Liver (tissue), 9 donors: ENCODE results near the gene CLDN3. TPM values are rescaled to one million over a fixed set of nuclear protein-coding genes. Genes with fewer than 3 reads are reported as not detected.

Source experiments
- DNase-seq: peaks from one replicate; pipeline ENCODE4 v3.0.0-alpha.2; 2017; ENCODE audit warnings: low spot score
- H3K27ac ChIP-seq, 2 donors: one replicate each; pipeline ENCODE4 v1.7.0; 2013; ENCODE audit warnings: inconsistent platforms in 2 of 2, low read length in 2 of 2, control low read depth in 1 of 2, low read depth in 1 of 2, mild to moderate bottlenecking in 1 of 2
- H3K27me3 ChIP-seq, 4 donors: one replicate each; pipeline versions ENCODE4 v1.6.1 to v1.7.0; 2013; ENCODE audit warnings: low read length in 3 of 4, inconsistent platforms in 1 of 4, mild to moderate bottlenecking in 1 of 4, moderate library complexity in 1 of 4; ENCODE audit not compliant: control insufficient read depth in 4 of 4, insufficient read depth in 4 of 4
- H3K36me3 ChIP-seq, 4 donors: one replicate each; pipeline versions ENCODE4 v1.6.1 to v1.7.0; 2013; ENCODE audit warnings: low read length in 3 of 4, mild to moderate bottlenecking in 3 of 4, low read depth in 1 of 4, moderate library complexity in 1 of 4; ENCODE audit not compliant: control insufficient read depth in 4 of 4, insufficient read depth in 3 of 4
- H3K4me1 ChIP-seq, 4 donors: one replicate each; pipeline versions ENCODE4 v1.6.1 to v1.7.0; 2013; ENCODE audit warnings: low read length in 3 of 4, mild to moderate bottlenecking in 3 of 4, moderate library complexity in 1 of 4; ENCODE audit not compliant: control insufficient read depth in 4 of 4, insufficient read depth in 4 of 4
- H3K4me3 ChIP-seq, 3 donors: one replicate each; pipeline versions ENCODE4 v1.6.1 to v1.7.0; 2013; ENCODE audit warnings: low read length in 3 of 3, control low read depth in 1 of 3, low read depth in 1 of 3, mild to moderate bottlenecking in 1 of 3
- H3K9ac ChIP-seq, 2 donors: one replicate each; pipeline ENCODE4 v1.7.0; 2013; ENCODE audit warnings: low read length in 2 of 2, mild to moderate bottlenecking in 2 of 2, moderate library complexity in 2 of 2, control low read depth in 1 of 2, low read depth in 1 of 2
- H3K9me3 ChIP-seq, 4 donors: one replicate each; pipeline versions ENCODE4 v1.6.1 to v1.7.0; 2013; ENCODE audit warnings: low read length in 3 of 4; ENCODE audit not compliant: control insufficient read depth in 4 of 4
- CTCF ChIP-seq: fragments of 150-350 bp; IDR thresholded peaks from 2 replicates; pipeline ENCODE4 v1.5.1; 2017; ENCODE audit warnings: improper control_type of control experiment, low read depth, low read length; ENCODE audit not compliant: missing input control
- EGR1 ChIP-seq, 2 donors: IDR thresholded peaks; 2 replicates each; pipeline ENCODE4 v1.6.1; 2016 to 2018; ENCODE audit warnings: antibody characterized with exemption in 2 of 2, low read depth in 2 of 2
- FOXA1 ChIP-seq: IDR thresholded peaks from 2 replicates; pipeline ENCODE4 v1.6.1; 2016; ENCODE audit warnings: antibody characterized with exemption
- FOXA2 ChIP-seq: IDR thresholded peaks from 2 replicates; pipeline ENCODE4 v1.6.1; 2016; ENCODE audit warnings: antibody characterized with exemption
- GABPA ChIP-seq, 2 donors: IDR thresholded peaks in 1 of 2; conservative IDR thresholded peaks in 1 of 2; 2 replicates each; pipeline ENCODE4 v1.6.1; 2016; ENCODE audit warnings: antibody characterized with exemption in 2 of 2, mild to moderate bottlenecking in 1 of 2, moderate library complexity in 1 of 2
- HNF4A ChIP-seq, 2 donors: conservative IDR thresholded peaks; 2 replicates each; pipeline ENCODE4 v1.6.1; 2016; ENCODE audit warnings: antibody characterized with exemption in 2 of 2, mild to moderate bottlenecking in 2 of 2
- HNF4G ChIP-seq: IDR thresholded peaks from 2 replicates; pipeline ENCODE4 v1.6.1; 2016; ENCODE audit warnings: antibody characterized with exemption
- JUND ChIP-seq, 2 donors: IDR thresholded peaks; 2 replicates each; pipeline ENCODE4 v1.6.1; 2016; ENCODE audit warnings: antibody characterized with exemption in 2 of 2
- MAX ChIP-seq: IDR thresholded peaks from 2 replicates; pipeline ENCODE4 v1.6.1; 2016; ENCODE audit warnings: antibody characterized with exemption
- NR2F2 ChIP-seq: IDR thresholded peaks from 2 replicates; pipeline ENCODE4 v1.6.1; 2016; ENCODE audit warnings: antibody characterized with exemption
- RXRA ChIP-seq, 2 donors: IDR thresholded peaks; 2 replicates each; pipeline ENCODE4 v1.6.1; 2017 to 2018; ENCODE audit warnings: antibody characterized with exemption in 2 of 2, mild to moderate bottlenecking in 1 of 2
- SP1 ChIP-seq: IDR thresholded peaks from 2 replicates; pipeline ENCODE4 v1.6.1; 2018; ENCODE audit warnings: antibody characterized with exemption, mild to moderate bottlenecking
- TAF1 ChIP-seq: conservative IDR thresholded peaks from 2 replicates; pipeline ENCODE4 v1.6.1; 2016; ENCODE audit warnings: antibody characterized with exemption, mild to moderate bottlenecking
- YY1 ChIP-seq: IDR thresholded peaks from 2 replicates; pipeline ENCODE4 v1.6.1; 2016; ENCODE audit warnings: antibody characterized with exemption, mild to moderate bottlenecking
- ZBTB33 ChIP-seq: IDR thresholded peaks from 2 replicates; pipeline ENCODE4 v1.6.1; 2016; ENCODE audit warnings: antibody characterized with exemption
- WGBS: extraction: QIAGEN DNeasy Blood & Tissue Kit; methylation state at CpG from one replicate; pipeline ENCODE4 v1.1.7; 2013; 5-methylcytosine and 5-hydroxymethylcytosine counted together
- polyA plus RNA-seq, 2 donors: library from polyadenylated mRNA; stranded (reverse) in 1 of 2; unstranded in 1 of 2; fragments of 200-250 nt in 1 of 2; fragments of >200 nt in 1 of 2; fragmentation: Nextera tagmentation in 1 of 2; extraction: Ambion mirVana in 1 of 2; gene quantifications; one replicate each; pipeline versions ENCODE4 v1.2.1 to v1.2.3, GENCODE V29; 2013 to 2015
- total RNA-seq, 2 donors: library from RNA; depleted of rRNA; stranded (reverse); fragments of >200 nt; gene quantifications; one replicate each; pipeline ENCODE4 v1.2.3, GENCODE V29; 2014
- donor health status: healthy.
- donor health status: healthy.
- donor health status: healthy.
- donor health status: healthy.
- donor health status: healthy.

The CLDN3 gene
- total and polyA plus RNA-seq, 4 donors: 3.6 to 43.0 (median 22.9) TPM

GRCh38 chr7:73758581-73759138 lies 11.4 kb downstream of the CLDN3 start:
- no peaks in the 10 kb centered on the region for H3K36me3 ChIP-seq
- no peaks in the 10 kb centered on the region for H3K27me3 ChIP-seq
- no peak overlapping the region for H3K27ac ChIP-seq
- H3K9ac ChIP-seq: no peak overlapping the region
- no peaks in the 10 kb centered on the region for H3K9me3 ChIP-seq
- no peaks in the 10 kb centered on the region for H3K4me1 ChIP-seq
- no peak overlapping the region for H3K4me3 ChIP-seq
- no peak for DNase-seq
- 74% methylated on average over 7 of the region's 7 CpGs for WGBS
- TF ChIP-seq SP1 (peak; percentile 19), CTCF (no peak), MAX (no peak), YY1 (no peak)

- 80% methylated on average over 16 of the region's 16 CpGs for WGBS
- H3K27me3 ChIP-seq: no peaks in the 10 kb centered on the region
- no peaks in the 10 kb centered on the region for H3K9me3 ChIP-seq
- H3K4me3 ChIP-seq: no peak overlapping the region
- DNase-seq: no peak
- H3K4me1 ChIP-seq: no peaks in the 10 kb centered on the region
- no peak for TF ChIP-seq JUND (IDR thresholded peaks at IDR 0.05)
- no peak for TF ChIP-seq GABPA (IDR thresholded peaks at IDR 0.05 in 1 of 2, conservative IDR thresholded peaks at IDR 0.05 in 1 of 2)
- TF ChIP-seq HNF4A (conservative IDR thresholded peaks at IDR 0.05): no peak
- no peak for TF ChIP-seq HNF4G
- TF ChIP-seq FOXA2: no peak
- TF ChIP-seq FOXA1: no peak
- no peak for TF ChIP-seq NR2F2
- TF ChIP-seq MAX: no peak
- no peak for TF ChIP-seq SP1
- TF ChIP-seq TAF1: no peak
- no peak for TF ChIP-seq ZBTB33
- TF ChIP-seq YY1: no peak
- TF ChIP-seq RXRA (IDR thresholded peaks at IDR 0.05): no peak
- TF ChIP-seq EGR1 (IDR thresholded peaks at IDR 0.05; ENCODE audit: low read depth in 2 of 2): no peak
- H3K27ac ChIP-seq: no peak overlapping the region
- no peaks in the 10 kb centered on the region for H3K36me3 ChIP-seq
- H3K9ac ChIP-seq: no peak overlapping the region
These were observed 19.9 kb downstream of the CLDN3 start for GRCh38 chr7:73749931-73750776.
